Endodermal cell (in vitro differentiated cells): ENCODE measurements around the gene EIF4E2. TPM values are rescaled to one million over a fixed set of nuclear protein-coding genes. Genes with fewer than 3 reads are reported as not detected.

ENCODE experiments used
- DNase-seq: peaks from one replicate; pipeline ENCODE4 v3.0.0-alpha.2; 2017
- H3K27ac ChIP-seq: 2 replicates; pipeline ENCODE4 v1.5.1; 2013; ENCODE audit warnings: mild to moderate bottlenecking, low read depth, low read length, moderate library complexity
- H3K27me3 ChIP-seq: 2 replicates; pipeline ENCODE4 v1.6.1; 2013; ENCODE audit warnings: mild to moderate bottlenecking, low read length, moderate library complexity; ENCODE audit not compliant: insufficient read depth, control insufficient read depth, poor library complexity, severe bottlenecking
- H3K36me3 ChIP-seq: 2 replicates; pipeline ENCODE4 v1.7.0; 2013; ENCODE audit warnings: mild to moderate bottlenecking, low read length, moderate library complexity; ENCODE audit not compliant: control insufficient read depth, insufficient read depth
- H3K4me1 ChIP-seq: one replicate; pipeline ENCODE4 v1.7.0; 2013; ENCODE audit warnings: low read length; ENCODE audit not compliant: control insufficient read depth, insufficient read depth
- H3K4me3 ChIP-seq: 2 replicates; pipeline ENCODE4 v1.5.1; 2013; ENCODE audit warnings: mild to moderate bottlenecking, low read length, moderate library complexity
- H3K9ac ChIP-seq: 2 replicates; pipeline ENCODE4 v1.6.1; 2013; ENCODE audit warnings: mild to moderate bottlenecking, low read length, moderate library complexity; ENCODE audit not compliant: poor library complexity, severe bottlenecking; ENCODE audit errors: extremely low read depth
- H3K9me3 ChIP-seq: 2 replicates; pipeline ENCODE4 v1.6.1; 2013; ENCODE audit warnings: mild to moderate bottlenecking, low read length, moderate library complexity; ENCODE audit not compliant: control insufficient read depth
- H3K27ac Mint-ChIP-seq: 2 replicates; pipeline ENCODE4 v1.8.0; 2020; ENCODE audit warnings: mixed read lengths
- H3K27me3 Mint-ChIP-seq: 2 replicates; pipeline ENCODE4 v1.8.0; 2021; ENCODE audit warnings: mild to moderate bottlenecking, mixed read lengths; ENCODE audit not compliant: insufficient read depth
- H3K36me3 Mint-ChIP-seq: 2 replicates; pipeline ENCODE4 v1.8.0; 2020; ENCODE audit warnings: low read depth, mixed read lengths
- H3K4me1 Mint-ChIP-seq: 2 replicates; pipeline ENCODE4 v1.8.0; 2020; ENCODE audit warnings: mixed read lengths
- H3K4me3 Mint-ChIP-seq: 2 replicates; pipeline ENCODE4 v1.8.0; 2020; ENCODE audit warnings: mild to moderate bottlenecking, moderate library complexity, mixed read lengths
- H3K9me3 Mint-ChIP-seq: 2 replicates; pipeline ENCODE4 v1.8.0; 2020; ENCODE audit warnings: mild to moderate bottlenecking, mixed read lengths
- CTCF ChIP-seq: fragments of 200-600 bp; sonication (generic); conservative IDR thresholded peaks from 2 replicates; pipeline ENCODE4 v1.5.0; 2021; ENCODE audit warnings: antibody characterized with exemption, mild to moderate bottlenecking
- WGBS, 2 experiments: methylation state at CpG; one replicate each; pipeline versions ENCODE4 v1.1.5 to v1.1.7; 2013; ENCODE audit warnings: missing lambda C conversion rate in 2 of 2, mixed read lengths in 1 of 2; ENCODE audit not compliant: insufficient coverage in 1 of 2, insufficient read length in 1 of 2; 5-methylcytosine and 5-hydroxymethylcytosine counted together
- total RNA-seq, 2 donors: library from RNA; stranded (reverse); fragmentation: NEBNext Ultra II Directional in 1 of 2; extraction: Animal tissue kit (Norgen Biotek cat#: 25700) in 1 of 2; gene quantifications; 2 replicates in 1 of 2; 3 replicates in 1 of 2; pipeline ENCODE4 v1.2.1, GENCODE V29; 2021

The EIF4E2 gene
- total RNA-seq, 2 donors from 2014 or later, result 105 to 116 TPM

- no peak overlapping the region for H3K4me3 Mint-ChIP-seq
- 77% methylated on average over 3 of the region's 3 CpGs; no CpG with 5 or more reads in 1 of the 2 experiments for whole genome bisulfite sequencing, 2 experiments
- no peaks in the 10 kb centered on the region for H3K4me1 Mint-ChIP-seq
- H3K27ac Mint-ChIP-seq, result no peak overlapping the region
- H3K9ac ChIP-seq, result no peak overlapping the region
- H3K27me3 ChIP-seq, result no peaks in the 10 kb centered on the region
- H3K9me3 ChIP-seq, result no peaks in the 10 kb centered on the region
- H3K9me3 Mint-ChIP-seq, result no peaks in the 10 kb centered on the region
- peaks cover 10% of the 10 kb centered on the region for H3K27me3 Mint-ChIP-seq
- H3K4me3 ChIP-seq, result no peak overlapping the region
- no peak for DNase-seq
- TF ChIP-seq CTCF, result no peak
- no peaks in the 10 kb centered on the region for H3K4me1 ChIP-seq
- no peak overlapping the region for H3K27ac ChIP-seq
- no peaks in the 10 kb centered on the region for H3K36me3 Mint-ChIP-seq
- no peaks in the 10 kb centered on the region for H3K36me3 ChIP-seq
Measured at GRCh38 chr2:232603283-232603682, 52.8 kb downstream of the EIF4E2 start.

- no peaks in the 10 kb centered on the region for H3K36me3 ChIP-seq
- no peak for DNase-seq
- no peaks in the 10 kb centered on the region for H3K27me3 ChIP-seq
- Mint-ChIP-seq H3K36me3 (no peaks in the 10 kb centered on the region), H3K27ac (no peak overlapping the region), H3K27me3 (peaks cover 10% of the 10 kb centered on the region), H3K9me3 (no peaks in the 10 kb centered on the region), H3K4me3 (no peak overlapping the region), H3K4me1 (no peaks in the 10 kb centered on the region)
- H3K27ac ChIP-seq, result no peak overlapping the region
- H3K4me1 ChIP-seq, result no peaks in the 10 kb centered on the region
- TF ChIP-seq CTCF, result no peak
- no peak overlapping the region for H3K4me3 ChIP-seq
- no peak overlapping the region for H3K9ac ChIP-seq
- WGBS, 2 experiments, result 92 to 95% methylated on average over 5 to 10 of the region's 10 CpGs
- no peaks in the 10 kb centered on the region for H3K9me3 ChIP-seq
Measured at GRCh38 chr2:232604535-232604934, 54.0 kb downstream of the EIF4E2 start.

- no peaks in the 10 kb centered on the region for H3K36me3 Mint-ChIP-seq
- H3K9me3 Mint-ChIP-seq, result no peaks in the 10 kb centered on the region
- no peak overlapping the region for H3K9ac ChIP-seq
- H3K27ac Mint-ChIP-seq, result no peak overlapping the region
- no peaks in the 10 kb centered on the region for H3K4me1 Mint-ChIP-seq
- no peaks in the 10 kb centered on the region for H3K4me1 ChIP-seq
- TF ChIP-seq CTCF, result no peak
- no peak overlapping the region for H3K27ac ChIP-seq
- H3K9me3 ChIP-seq, result no peaks in the 10 kb centered on the region
- H3K36me3 ChIP-seq, result no peaks in the 10 kb centered on the region
- H3K4me3 Mint-ChIP-seq, result no peak overlapping the region
- no peak overlapping the region for H3K4me3 ChIP-seq
- H3K27me3 ChIP-seq, result no peaks in the 10 kb centered on the region
- H3K27me3 Mint-ChIP-seq, result peaks cover 10% of the 10 kb centered on the region
- no peak for DNase-seq
- WGBS, 2 experiments, result 93% methylated on average over 12 to 17 of the region's 17 CpGs
Measured at GRCh38 chr2:232607011-232607410, 56.5 kb downstream of the EIF4E2 start.
